Calu3 (cell line): ENCODE results near the gene JAZF1. TPM values are rescaled to one million over a fixed set of nuclear protein-coding genes. Genes with fewer than 3 reads are reported as not detected.

ENCODE experiments used
- BruUV-seq: library from RNA; stranded (reverse); fragments of 400-500 nt; replicated peaks from 2 replicates; lab custom pipeline; 2021; lab: Mats Ljungman, UMichigan
- CTCF ChIA-PET: fragments of 300-600 bp; sonication (Branson Sonifier 250); formaldehyde crosslinking; loops from one replicate; lab custom pipeline; 2022; ENCODE audit warnings: antibody characterized with exemption; lab: Charles Lee
- DNase-seq: peaks from one replicate; pipeline ENCODE4 v3.0.0; 2022
- H3K27ac Mint-ChIP-seq: one replicate; pipeline ENCODE4 v1.8.0; 2022; ENCODE audit warnings: mixed read lengths; ENCODE audit not compliant: unreplicated experiment
- H3K27me3 Mint-ChIP-seq: one replicate; pipeline ENCODE4 v1.8.0; 2022; ENCODE audit warnings: mixed read lengths; ENCODE audit not compliant: unreplicated experiment
- H3K36me3 Mint-ChIP-seq: one replicate; pipeline ENCODE4 v1.8.0; 2022; ENCODE audit warnings: mild to moderate bottlenecking, moderate library complexity, mixed read lengths; ENCODE audit not compliant: insufficient read depth, unreplicated experiment
- H3K4me1 Mint-ChIP-seq: one replicate; pipeline ENCODE4 v1.8.0; 2022; ENCODE audit warnings: mild to moderate bottlenecking, low read depth, mixed read lengths; ENCODE audit not compliant: unreplicated experiment
- H3K4me3 Mint-ChIP-seq: one replicate; pipeline ENCODE4 v1.8.0; 2022; ENCODE audit warnings: mild to moderate bottlenecking, low read depth, moderate library complexity, mixed read lengths; ENCODE audit not compliant: unreplicated experiment
- H3K9me3 Mint-ChIP-seq: one replicate; pipeline ENCODE4 v1.8.0; 2022; ENCODE audit warnings: low read depth, mixed read lengths; ENCODE audit not compliant: unreplicated experiment
- CTCF ChIP-seq: fragments of 200-600 bp; IDR thresholded peaks from one replicate; pipeline ENCODE4 v1.8.0; 2022; ENCODE audit warnings: antibody characterized with exemption; ENCODE audit not compliant: unreplicated experiment
- intact Hi-C: fragments of 100-400 bp; cut with micrococcal nuclease; formaldehyde crosslinking; loops from one replicate; pipeline ENCODE4 v1.10.0; 2022; ENCODE audit not compliant: unreplicated experiment
- total RNA-seq: library from RNA; stranded (reverse); gene quantifications from 2 replicates; pipeline ENCODE4 v1.2.3, GENCODE V29; 2022

The JAZF1 gene
- total RNA-seq, 1 experiment from 2014 or later = 10.7 TPM

DNA sequence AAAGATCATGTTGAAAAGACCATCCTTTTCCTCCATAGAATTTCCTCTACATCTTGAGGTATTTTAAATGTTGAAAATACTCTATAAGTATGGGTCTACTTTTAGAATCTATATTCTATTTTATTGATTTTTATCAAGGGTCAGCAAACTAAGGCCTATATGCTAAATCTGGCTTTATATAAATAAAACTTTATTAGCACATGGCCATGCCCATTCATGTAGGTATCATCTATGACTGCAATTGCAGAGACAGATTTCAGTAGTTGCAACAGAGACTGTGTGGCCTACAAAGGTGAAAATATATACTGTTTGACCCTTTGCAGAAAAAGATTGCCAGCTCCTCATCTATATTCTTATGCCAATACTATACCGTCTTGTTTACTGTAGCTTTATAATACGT is 367.9 kb downstream of the JAZF1 start:
- DNase-seq = no peak
- Mint-ChIP-seq H3K4me3 (no peak overlapping the region), H3K4me1 (peaks cover 11% of the 10 kb centered on the region), H3K9me3 (no peaks in the 10 kb centered on the region), H3K27ac (no peak overlapping the region), H3K36me3 (peaks cover 24% of the 10 kb centered on the region), H3K27me3 (no peaks in the 10 kb centered on the region)
- BruUV-seq = no TSS peak
- TF ChIP-seq CTCF = no peak
- intact Hi-C loops = no loop called here
- CTCF ChIA-PET = interaction anchor here (0.7 kb wide), 1 partner anchor 68 kb away, joined by 8 read pairs; no protein-coding TSS in a partner anchor

DNA sequence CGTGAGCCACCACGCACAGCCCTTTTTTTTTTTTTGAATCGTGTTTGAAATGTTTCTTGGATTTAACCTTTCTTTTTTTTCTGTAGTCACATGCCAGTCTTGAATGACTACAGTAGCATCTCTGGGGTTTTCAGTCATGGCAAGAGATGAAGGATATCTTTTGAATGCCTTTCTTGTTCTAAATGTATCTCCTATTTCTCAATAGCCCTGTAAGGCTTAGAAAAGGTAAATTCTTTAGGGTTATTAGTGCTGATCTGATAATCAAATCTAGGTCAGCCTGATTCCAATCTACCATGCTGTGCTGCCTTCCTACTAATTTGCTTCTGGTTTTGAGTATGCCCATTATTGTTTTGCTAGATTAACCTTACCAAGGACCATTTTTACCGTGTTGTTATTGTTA is 370.4 kb downstream of the JAZF1 start:
- Mint-ChIP-seq H3K4me1 (peaks cover 14% of the 10 kb centered on the region), H3K9me3 (no peaks in the 10 kb centered on the region), H3K36me3 (peaks cover 18% of the 10 kb centered on the region), H3K27ac (no peak overlapping the region), H3K4me3 (no peak overlapping the region), H3K27me3 (no peaks in the 10 kb centered on the region)
- no TSS peak for BruUV-seq
- intact Hi-C loops = no loop called here
- no peak for DNase-seq
- CTCF ChIA-PET = interaction anchor here (0.7 kb wide), 1 partner anchor 70 kb away, joined by 3 read pairs; the partner anchor contains the start of gene TAX1BP1
- no peak for TF ChIP-seq CTCF

DNA sequence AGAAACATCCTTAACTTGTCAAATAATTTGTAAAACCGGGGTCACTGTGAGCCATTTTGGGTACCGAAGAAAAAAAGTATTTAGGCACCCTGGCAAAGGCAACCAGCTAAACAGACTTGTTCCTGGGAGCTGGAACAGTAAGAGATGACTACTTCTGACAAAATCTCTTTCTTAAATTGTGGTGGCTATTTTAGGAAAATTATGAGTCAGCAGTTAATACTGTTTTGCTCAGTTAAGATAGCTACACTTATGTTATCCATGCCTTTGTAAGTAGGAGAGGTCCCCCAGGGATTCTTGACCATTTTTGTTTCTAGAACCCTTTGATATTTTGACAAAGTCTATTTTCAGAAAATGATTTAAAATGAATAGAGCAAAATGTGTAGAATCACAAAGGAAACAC is 372.0 kb downstream of the JAZF1 start:
- TF ChIP-seq CTCF = no peak
- DNase-seq = no peak
- BruUV-seq = no TSS peak
- Mint-ChIP-seq H3K4me1 (peaks cover 14% of the 10 kb centered on the region), H3K4me3 (no peak overlapping the region), H3K27ac (no peak overlapping the region), H3K27me3 (no peaks in the 10 kb centered on the region), H3K36me3 (peaks cover 6% of the 10 kb centered on the region), H3K9me3 (no peaks in the 10 kb centered on the region)
- intact Hi-C loops = no loop called here
- CTCF ChIA-PET = interaction anchor here (0.6 kb wide), 1 partner anchor 293 kb away, joined by 3 read pairs; no protein-coding TSS in a partner anchor

GRCh38 chr7:27804139-27804538 is 376.5 kb downstream of the JAZF1 start:
- DNase-seq = no peak
- CTCF ChIA-PET = no interaction called here
- Mint-ChIP-seq H3K36me3 (peaks cover 11% of the 10 kb centered on the region), H3K9me3 (no peaks in the 10 kb centered on the region), H3K27me3 (no peaks in the 10 kb centered on the region), H3K4me1 (peaks cover 21% of the 10 kb centered on the region), H3K4me3 (no peak overlapping the region), H3K27ac (no peak overlapping the region)
- TF ChIP-seq CTCF = no peak
- no TSS peak for BruUV-seq
- intact Hi-C loops = no loop called here
